HL-60/S4 treated with phorbol 12-myristate 13-acetate at 8.2 ng/mL for 4 days and 3 days (cell line): Measurements from ENCODE around the gene CASK.
"Not testable (repeated sequence)": the region's sequence is repeated elsewhere in the genome, so short reads cannot be mapped to it uniquely, and the experiment has no call there.

Source experiments
- in situ Hi-C: fragments of 300-500 bp; cut with MboI; formaldehyde crosslinking; loops from 2 replicates; pipeline ENCODE4 v1.15.0; 2022; ENCODE audit warnings: low sequenced_read_pairs

The CASK gene

DNA sequence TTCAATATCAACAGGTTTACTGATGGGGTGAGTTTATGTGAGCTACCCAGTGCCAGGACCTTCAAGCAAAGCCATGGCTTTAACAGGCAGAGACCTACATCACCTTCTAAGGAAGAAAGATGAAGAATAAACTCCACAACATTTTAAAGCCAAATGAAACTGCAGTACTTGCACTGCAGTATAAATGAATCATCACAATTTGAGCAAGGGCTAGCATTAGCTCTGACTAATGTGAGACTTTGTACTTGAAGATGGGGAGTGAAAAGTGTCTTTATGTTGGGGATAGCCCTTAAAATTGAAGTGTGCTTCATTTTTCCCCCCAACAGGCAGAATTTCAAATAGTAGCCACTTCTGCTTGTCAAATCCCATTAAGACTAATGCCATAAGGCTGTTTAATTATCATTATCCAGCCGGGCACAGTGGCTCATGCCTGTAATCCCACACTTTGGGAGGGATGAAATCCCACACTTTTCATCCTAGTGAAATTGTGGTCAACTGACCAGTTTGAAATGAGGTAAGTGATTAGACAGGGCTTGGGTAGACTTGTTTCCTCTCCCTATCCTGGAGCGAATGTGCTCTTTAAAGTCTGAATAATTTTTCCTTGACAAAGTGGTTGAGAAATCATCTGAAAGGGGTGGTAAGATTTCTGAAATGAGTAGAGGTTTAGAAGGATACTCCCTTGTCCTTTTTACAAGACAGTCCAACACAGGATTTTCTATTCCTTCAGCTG lies 261.8 kb downstream of the CASK start:
- in situ Hi-C loops = no loop called here

DNA sequence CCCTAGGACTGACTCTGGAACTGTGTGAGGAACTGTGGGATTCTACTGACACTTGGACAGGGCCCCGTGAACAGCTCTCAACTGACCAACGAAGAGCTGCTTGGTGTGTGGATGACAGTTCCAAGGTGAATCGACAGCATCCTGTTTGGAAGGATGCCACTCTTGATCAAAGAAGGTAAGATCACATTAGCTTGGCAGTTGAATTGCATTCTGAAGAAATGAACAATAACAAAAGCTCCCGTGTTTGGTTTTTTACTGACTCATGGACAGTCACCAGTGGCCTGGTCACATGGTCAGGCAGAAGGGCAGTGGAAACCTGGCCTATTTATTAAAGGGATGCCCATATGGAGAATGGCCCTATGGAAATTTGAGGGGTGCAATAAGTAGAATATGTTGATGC lies 267.7 kb downstream of the CASK start:
- in situ Hi-C loops = no loop called here

- in situ Hi-C loops = no loop called here
Observed at GRCh38 chrX:41655101-41655500, 268.3 kb downstream of the CASK start.

DNA sequence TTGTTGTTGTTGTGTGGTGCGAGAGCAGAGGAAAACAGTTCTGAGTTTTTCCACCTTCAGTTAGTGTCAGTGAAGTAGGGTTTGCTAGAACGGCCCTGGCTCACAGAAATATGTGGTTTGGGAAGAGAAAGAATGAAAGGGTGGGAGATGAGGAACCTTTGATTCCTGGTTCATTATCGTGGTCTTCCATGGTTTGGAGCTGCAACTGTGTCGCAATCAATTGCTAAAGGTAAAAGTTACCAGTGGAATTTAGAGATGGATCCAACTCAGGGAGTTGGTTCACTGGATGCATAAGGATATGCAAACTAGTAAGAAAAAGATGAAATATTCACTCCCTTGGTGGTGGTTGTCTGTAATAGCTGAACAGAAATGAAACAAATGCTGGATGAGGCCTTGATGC lies 270.2 kb downstream of the CASK start:
- in situ Hi-C loops = no loop called here

DNA sequence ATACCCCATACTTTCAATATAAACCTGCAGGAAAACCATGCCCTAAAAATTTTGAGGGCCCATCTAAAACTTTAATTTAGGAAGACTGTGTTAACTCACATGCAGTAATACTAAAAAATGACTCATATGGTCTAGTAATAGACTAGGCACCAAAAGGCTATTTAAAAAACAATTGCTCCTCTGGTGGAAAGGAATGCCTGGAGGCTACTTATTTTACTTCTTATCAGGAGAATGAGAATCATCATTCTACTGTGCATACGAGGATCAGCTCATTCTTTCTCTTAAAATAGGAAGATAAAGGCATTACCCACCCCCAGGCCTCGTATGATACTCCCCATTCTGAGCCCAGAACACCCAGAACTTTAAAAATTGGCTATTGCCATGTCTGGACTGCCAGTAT lies 277.2 kb downstream of the CASK start:
- in situ Hi-C loops = not testable (repeated sequence)

- in situ Hi-C loops = no loop called here
Observed at GRCh38 chrX:41634284-41634683, 289.1 kb downstream of the CASK start.

- in situ Hi-C loops = no loop called here
Observed at GRCh38 chrX:41630091-41630490, 293.3 kb downstream of the CASK start.

DNA sequence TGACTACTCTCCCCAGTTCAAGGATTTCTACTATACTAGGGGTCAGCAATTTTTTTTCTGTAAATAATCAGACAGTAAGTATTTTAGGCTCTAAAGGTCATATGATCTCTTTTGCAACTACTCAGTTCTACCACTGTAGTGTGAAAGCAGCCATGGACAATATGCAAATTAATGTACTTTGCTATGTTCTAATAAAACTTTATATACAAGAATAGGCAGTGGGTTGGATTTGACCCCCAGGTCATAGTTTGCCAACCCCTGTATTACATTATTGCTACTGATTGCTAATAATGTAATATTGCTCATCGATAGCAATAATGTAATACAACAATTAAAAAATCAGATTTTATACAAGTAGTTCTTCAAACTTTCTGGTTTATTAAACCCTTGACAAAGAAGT lies 293.8 kb downstream of the CASK start:
- in situ Hi-C loops = no loop called here

DNA sequence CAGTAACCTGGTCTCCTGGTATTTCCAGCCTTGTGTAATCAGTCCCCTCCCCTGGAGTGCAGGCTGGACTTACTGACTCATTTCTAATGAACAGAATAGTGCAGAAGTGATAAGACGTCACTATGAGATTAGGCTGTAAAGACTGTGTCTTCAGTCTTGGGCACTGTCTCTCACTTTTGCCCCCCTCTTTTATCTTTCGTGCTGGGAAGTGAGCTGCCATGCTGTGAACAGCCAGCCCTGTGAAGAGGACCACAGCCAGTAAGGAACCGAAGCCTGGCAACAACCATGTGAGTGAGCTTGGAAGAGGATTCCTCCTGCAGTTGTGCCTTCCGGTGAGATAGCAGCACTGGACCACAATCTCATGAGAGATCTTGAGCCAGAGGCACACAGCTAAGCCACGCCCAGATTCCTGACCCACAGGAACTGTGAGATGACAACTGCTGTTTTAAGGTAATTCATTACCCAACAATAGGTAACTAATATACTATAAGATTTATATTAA lies 302.1 kb downstream of the CASK start:
- in situ Hi-C loops = no loop called here

- in situ Hi-C loops = no loop called here
Observed at GRCh38 chrX:41619221-41619620, 304.1 kb downstream of the CASK start.

GRCh38 chrX:41616935-41617334 lies 306.4 kb downstream of the CASK start:
- in situ Hi-C loops = no loop called here

DNA sequence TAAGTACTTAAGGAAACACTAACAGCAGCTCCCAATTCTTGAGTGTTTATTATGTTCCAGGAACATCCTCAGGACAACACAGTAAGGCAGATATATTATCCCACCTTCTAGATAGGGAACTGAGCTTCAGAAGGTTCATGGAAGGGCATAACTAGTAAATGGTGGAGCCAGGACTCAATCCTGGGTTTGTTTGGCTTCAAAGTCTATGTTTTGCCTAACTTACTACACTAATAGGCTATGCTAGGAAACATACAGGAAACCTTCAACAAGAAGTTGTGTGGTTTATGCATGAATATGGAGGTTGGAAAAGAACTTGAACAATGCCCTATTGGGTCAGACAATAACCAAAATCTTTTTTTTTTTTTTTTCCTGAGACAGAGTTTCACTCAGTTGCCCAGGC lies 307.1 kb downstream of the CASK start:
- in situ Hi-C loops = no loop called here

- in situ Hi-C loops = no loop called here
Observed at GRCh38 chrX:41608244-41608643, 315.1 kb downstream of the CASK start.

DNA sequence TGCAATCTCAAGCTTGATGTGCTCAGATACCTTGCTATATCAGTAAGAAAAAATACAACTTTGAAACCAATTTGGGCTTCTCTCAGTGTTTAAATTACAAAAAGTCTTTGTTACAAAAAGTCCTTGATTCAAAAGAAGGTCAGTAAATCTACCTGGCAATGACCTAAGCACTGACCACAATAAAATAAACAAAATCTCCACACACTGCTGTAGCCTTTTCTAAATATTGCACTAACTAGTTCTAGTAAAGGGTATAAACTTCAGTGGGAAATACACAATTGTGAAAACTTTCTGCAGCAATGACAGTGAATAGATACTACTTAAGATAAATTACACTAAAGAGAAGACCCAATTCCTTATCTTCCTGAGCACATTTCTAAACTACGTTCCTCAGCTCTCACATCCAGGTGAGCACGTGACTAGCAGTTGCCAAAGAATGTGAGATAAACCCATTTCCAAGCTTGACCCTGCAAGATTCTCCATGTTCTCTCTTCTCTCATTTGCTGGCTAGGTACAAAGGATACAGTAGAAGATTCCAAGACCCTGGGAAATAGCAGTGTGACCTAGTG lies 316.0 kb downstream of the CASK start:
- in situ Hi-C loops = no loop called here

- in situ Hi-C loops = not testable (repeated sequence)
Observed at GRCh38 chrX:41606057-41606456, 317.3 kb downstream of the CASK start.

- in situ Hi-C loops = no loop called here
Observed at GRCh38 chrX:41604766-41605543, 318.4 kb downstream of the CASK start.

DNA sequence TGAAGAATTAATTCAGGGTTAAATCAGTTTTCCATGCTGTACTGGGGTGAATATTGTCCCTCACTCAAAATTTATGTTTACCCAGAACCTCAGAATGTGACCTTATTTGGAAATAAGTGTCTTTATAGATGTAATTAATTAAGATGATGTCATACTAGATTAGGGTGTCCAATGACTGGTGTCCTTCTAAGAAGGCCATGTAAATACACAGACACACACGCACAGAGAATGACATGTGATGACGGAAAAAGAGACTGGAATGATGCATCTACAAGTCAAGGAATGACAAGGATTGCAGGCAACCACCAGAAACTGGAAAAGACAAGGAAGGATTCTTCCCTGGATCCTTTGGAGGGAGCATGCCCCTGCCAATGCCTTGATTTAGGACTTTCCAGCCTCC lies 319.2 kb downstream of the CASK start:
- in situ Hi-C loops = no loop called here

GRCh38 chrX:41603596-41603995 lies 319.8 kb downstream of the CASK start:
- in situ Hi-C loops = no loop called here

- in situ Hi-C loops = no loop called here
Observed at GRCh38 chrX:41602816-41603345, 320.5 kb downstream of the CASK start.

GRCh38 chrX:41600291-41600690 lies 323.1 kb downstream of the CASK start:
- in situ Hi-C loops = no loop called here

DNA sequence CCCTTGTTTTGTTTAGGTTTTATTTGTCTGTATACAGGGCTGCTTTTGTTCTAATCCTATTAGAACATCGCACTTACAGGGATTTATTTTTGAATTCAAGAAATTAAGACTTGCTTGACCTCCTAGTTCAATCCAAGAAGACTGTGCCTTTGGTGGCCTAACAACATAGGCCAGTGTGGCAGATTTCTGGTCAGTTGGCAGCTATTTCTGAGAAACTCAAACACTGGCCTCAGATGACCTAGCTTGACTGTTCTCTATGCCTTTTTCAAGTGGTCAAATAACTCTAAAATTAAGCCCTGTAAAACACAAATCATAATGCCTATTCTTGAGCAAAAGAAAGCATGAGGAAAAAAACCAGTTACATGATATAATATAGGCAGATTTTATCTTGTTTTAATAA lies 323.8 kb downstream of the CASK start:
- in situ Hi-C loops = no loop called here

DNA sequence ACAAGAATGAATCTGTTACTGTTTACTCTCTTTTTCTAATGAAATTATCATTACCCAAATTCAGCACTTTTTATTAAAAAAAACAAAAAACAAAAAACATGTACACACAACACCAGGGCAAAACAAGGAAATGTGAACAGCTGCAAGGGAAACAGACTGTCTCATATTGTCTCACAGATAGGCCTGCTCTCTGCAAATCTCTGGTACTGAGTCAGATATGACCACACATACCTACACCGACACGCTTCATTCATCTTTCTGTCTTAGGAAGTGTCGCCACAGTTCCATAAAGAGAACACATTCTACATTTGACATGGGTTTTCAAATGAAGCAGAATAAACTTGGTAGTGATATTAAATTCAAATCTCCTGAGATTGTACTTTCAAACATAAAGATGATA lies 326.8 kb downstream of the CASK start:
- in situ Hi-C loops = no loop called here
